ENCODE data around the gene ZNF555. TPM values are rescaled to one million over a fixed set of nuclear protein-coding genes. Genes with fewer than 3 reads are reported as not detected.

The ZNF555 gene
- polyA plus RNA-seq, 2 of the 4 experiments (the other 2 are of a cell fraction): 1.7 to 2.3 TPM

- H3K27ac ChIP-seq: no peak overlapping the region
- ChIA-PET POLR2A (no interaction called here), CTCF (interaction anchor here (0.6 kb wide), 1 partner anchor 76 kb away, joined by 4 read pairs; no protein-coding TSS in a partner anchor)
- no peak overlapping the region for H3K4me3 ChIP-seq
- no peak overlapping the region for H3K4me2 ChIP-seq
- FAIRE-seq (no peak), DNase-seq (ENCODE audit: low read depth in 1 of 2, low spot score in 1 of 2) (no peak), ATAC-seq (no peak)
- TF ChIP-seq ZNF302 (CRISPR knock-in tag; IDR thresholded peaks at IDR 0.05): no peak
- TF ChIP-seq HMGXB4 (CRISPR knock-in tag; IDR thresholded peaks at IDR 0.05; ENCODE audit: borderline replicate concordance): no peak
- no peak for TF ChIP-seq RCOR1 (IDR thresholded peaks at IDR 0.05; ENCODE audit: low read depth, low read length)
- TF ChIP-seq ZFP36 (IDR thresholded peaks at IDR 0.05; ENCODE audit: borderline replicate concordance, partially characterized antibody): no peak
- no peak for TF ChIP-seq EP300 (IDR thresholded peaks at IDR 0.05)
- TF ChIP-seq MAZ (IDR thresholded peaks at IDR 0.05; ENCODE audit: borderline replicate concordance, low read depth, low read length): no peak
- no peak for TF ChIP-seq CHD2 (IDR thresholded peaks at IDR 0.05; ENCODE audit: low read length, partially characterized antibody)
- TF ChIP-seq POLR2A (IDR thresholded peaks at IDR 0.05; ENCODE audit: low read length): no peak
- no peak for TF ChIP-seq MYC (IDR thresholded peaks at IDR 0.05; ENCODE audit: borderline replicate concordance, low read length)
- TF ChIP-seq HOXB5 (CRISPR knock-in tag; IDR thresholded peaks at IDR 0.05): no peak
- TF ChIP-seq PBX3 (IDR thresholded peaks at IDR 0.05): no peak
- TF ChIP-seq SMC3 (IDR thresholded peaks at IDR 0.05): no peak
- TF ChIP-seq CTCF (IDR thresholded peaks at IDR 0.05): no peak
- TF ChIP-seq JUN (IDR thresholded peaks at IDR 0.05): no peak
- TF ChIP-seq FOSL2 (IDR thresholded peaks at IDR 0.05): no peak
- no peak for TF ChIP-seq FOSL2 (CRISPR knock-in tag; IDR thresholded peaks at IDR 0.05)
- TF ChIP-seq USF2 (IDR thresholded peaks at IDR 0.05): no peak
- TF ChIP-seq PHF8 (IDR thresholded peaks at IDR 0.05; ENCODE audit: borderline replicate concordance, low read depth): no peak
- TF ChIP-seq FOSB (CRISPR knock-in tag; IDR thresholded peaks at IDR 0.05): no peak
- H3K4me1 ChIP-seq: no peaks in the 10 kb centered on the region
- 85% methylated on average over 3 of the region's 3 CpGs for WGBS (ENCODE audit: missing lambda C conversion rate)
- peaks cover 62% of the 10 kb centered on the region for H3K9me3 ChIP-seq
These were observed 6.2 kb downstream of the ZNF555 start for GRCh38 chr19:2847507-2847906.

- CTCF ChIA-PET: interaction anchor here (1.0 to 1.1 kb wide), 2 partner anchors 26 to 114 kb away, joined by 3 read pairs; no protein-coding TSS in a partner anchor
- 60% methylated on average over 3 of the region's 4 CpGs for WGBS (ENCODE audit: missing lambda C conversion rate)
- TF ChIP-seq RARB (CRISPR knock-in tag; IDR thresholded peaks at IDR 0.05) (no peak), RAD21 (conservative IDR thresholded peaks at IDR 0.05 in 1 of 2, IDR thresholded peaks at IDR 0.05 in 1 of 2) (no peak)
- Histone ChIP-seq H3K9me3 (peaks cover 69% of the 10 kb centered on the region), H3K4me2 (no peak overlapping the region), H3K4me1 (no peaks in the 10 kb centered on the region), H3K4me3 (no peak overlapping the region), H3K27ac (no peak overlapping the region)
- POLR2A ChIA-PET: no interaction called here
- no peak for DNase-seq (ENCODE audit: low read depth in 1 of 2, low spot score in 1 of 2)
- ATAC-seq: no peak
- no peak for FAIRE-seq
These were observed 7.3 kb downstream of the ZNF555 start for GRCh38 chr19:2848616-2849015.

Measured in A549 (cell line).